Omental fat pad (tissue), 4 donors: Measurements from ENCODE around the gene ZAP70. TPM values are rescaled to one million over a fixed set of nuclear protein-coding genes. Genes with fewer than 3 reads are reported as not detected.

Experiments used
- ATAC-seq: fragments of 150-250 bp; one replicate; pipeline ENCODE4 v1.9.1; 2016; ENCODE audit warnings: mild to moderate bottlenecking, moderate library complexity; ENCODE audit not compliant: low FRiP score
- DNase-seq: peaks from one replicate; pipeline ENCODE4 v3.0.0-alpha.2; 2019; ENCODE audit warnings: low spot score
- CTCF ChIP-seq, 3 donors: fragments of 450-650 bp; IDR thresholded peaks; one replicate each; pipeline ENCODE4 v1.5.1; 2016 to 2017; ENCODE audit warnings: antibody characterized with exemption in 3 of 3, mild to moderate bottlenecking in 3 of 3, moderate library complexity in 2 of 3
- total RNA-seq, 4 donors: library from RNA; depleted of rRNA; stranded (reverse); fragments of >200 nt; gene quantifications; one replicate each; pipeline ENCODE4 v1.1.0, GENCODE V29; 2016

Gene ZAP70
- total RNA-seq, 4 donors from 2014 or later = 4.1 to 9.6 (median 6.5) TPM

GRCh38 chr2:97712693-97713295, 582 bp upstream of the ZAP70 start:
- DNase-seq = no peak
- ATAC-seq = no peak
- TF ChIP-seq CTCF (IDR thresholded peaks at IDR 0.05) = no peak

GRCh38 chr2:97714084-97714949, 941 bp downstream of the ZAP70 start:
- ATAC-seq = no peak
- no peak for DNase-seq
- TF ChIP-seq CTCF (IDR thresholded peaks at IDR 0.05) = no peak

GRCh38 chr2:97714950-97715652, 1.7 kb downstream of the ZAP70 start:
- ATAC-seq (no peak), DNase-seq (no peak)
- TF ChIP-seq CTCF (IDR thresholded peaks at IDR 0.05) = no peak

GRCh38 chr2:97715951-97716694, 2.7 kb downstream of the ZAP70 start:
- ATAC-seq = no peak
- no peak for DNase-seq
- no peak for TF ChIP-seq CTCF (IDR thresholded peaks at IDR 0.05)

GRCh38 chr2:97716695-97717612, 3.6 kb downstream of the ZAP70 start:
- no peak for TF ChIP-seq CTCF (IDR thresholded peaks at IDR 0.05)
- ATAC-seq (no peak), DNase-seq (no peak)

- ATAC-seq (no peak), DNase-seq (no peak)
- no peak for TF ChIP-seq CTCF (IDR thresholded peaks at IDR 0.05)
These were observed 4.2 kb downstream of the ZAP70 start for GRCh38 chr2:97717613-97717995.
